ENCODE data around the gene BABAM2.

- TF ChIP-seq SP1 (IDR thresholded peaks at IDR 0.05), result no peak
- no peak for TF ChIP-seq BHLHE40 (IDR thresholded peaks at IDR 0.05; ENCODE audit: borderline replicate concordance)
Measured at GRCh38 chr2:28160986-28161425, 270.5 kb downstream of the BABAM2 start.

All from HEK293T (cell line).